Measurements from ENCODE around the gene MTG2. TPM values are rescaled to one million over a fixed set of nuclear protein-coding genes. Genes with fewer than 3 reads are reported as not detected.
A peak's percentile ranks its signal among the peaks of the same experiment; 100 is the strongest.

The MTG2 gene
- total RNA-seq, 1 experiment from 2014 or later = 33.9 TPM

GRCh38 chr20:62156254-62156556, 26.6 kb upstream of the MTG2 start:
- ATAC-seq (no peak), DNase-seq (no peak)
- TF ChIP-seq EZH2 (IDR thresholded peaks at IDR 0.05; ENCODE audit: low read length, unreplicated experiment) = no peak
- no peak for TF ChIP-seq EZH2phosphoT487 (IDR thresholded peaks at IDR 0.05; ENCODE audit: borderline replicate concordance, low read length)
- TF ChIP-seq, protein P1, sequence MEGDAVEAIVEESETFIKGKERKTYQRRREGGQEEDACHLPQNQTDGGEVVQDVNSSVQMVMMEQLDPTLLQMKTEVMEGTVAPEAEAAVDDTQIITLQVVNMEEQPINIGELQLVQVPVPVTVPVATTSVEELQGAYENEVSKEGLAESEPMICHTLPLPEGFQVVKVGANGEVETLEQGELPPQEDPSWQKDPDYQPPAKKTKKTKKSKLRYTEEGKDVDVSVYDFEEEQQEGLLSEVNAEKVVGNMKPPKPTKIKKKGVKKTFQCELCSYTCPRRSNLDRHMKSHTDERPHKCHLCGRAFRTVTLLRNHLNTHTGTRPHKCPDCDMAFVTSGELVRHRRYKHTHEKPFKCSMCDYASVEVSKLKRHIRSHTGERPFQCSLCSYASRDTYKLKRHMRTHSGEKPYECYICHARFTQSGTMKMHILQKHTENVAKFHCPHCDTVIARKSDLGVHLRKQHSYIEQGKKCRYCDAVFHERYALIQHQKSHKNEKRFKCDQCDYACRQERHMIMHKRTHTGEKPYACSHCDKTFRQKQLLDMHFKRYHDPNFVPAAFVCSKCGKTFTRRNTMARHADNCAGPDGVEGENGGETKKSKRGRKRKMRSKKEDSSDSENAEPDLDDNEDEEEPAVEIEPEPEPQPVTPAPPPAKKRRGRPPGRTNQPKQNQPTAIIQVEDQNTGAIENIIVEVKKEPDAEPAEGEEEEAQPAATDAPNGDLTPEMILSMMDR (conservative IDR thresholded peaks at IDR 0.05; ENCODE audit: low read depth, low read length) = no peak
- Histone ChIP-seq H3K9me2 (replicated peaks; ENCODE audit: low read length) (no peaks in the 10 kb centered on the region), H3K4me2 (ENCODE audit: low read length) (no peak overlapping the region), H3F3A (ENCODE audit: low read length, unreplicated experiment) (no peaks in the 10 kb centered on the region), H2AFZ (ENCODE audit: low read length) (no peak overlapping the region), H3K9ac (ENCODE audit: low read length) (no peak overlapping the region), H3K36me3 (ENCODE audit: low read depth, low read length) (peaks cover 15% of the 10 kb centered on the region), H3K27me3 (ENCODE audit: low read length) (no peaks in the 10 kb centered on the region), H3K9me3 (ENCODE audit: low read length) (no peaks in the 10 kb centered on the region), H3K79me2 (ENCODE audit: low read length) (peaks cover 78% of the 10 kb centered on the region), H4K20me1 (ENCODE audit: low read length) (peaks cover 30% of the 10 kb centered on the region), H3K4me3 (ENCODE audit: low read length) (no peak overlapping the region), H3K27ac (ENCODE audit: low read length) (no peak overlapping the region), H3K4me1 (ENCODE audit: insufficient read depth, low read length) (peaks cover 31% of the 10 kb centered on the region)
- ChIA-PET POLR2A (ENCODE audit: unreplicated experiment) (no interaction called here), CTCF (no interaction called here)
- BruUV-seq (replicated peaks) = no TSS peak
- intact Hi-C loops (cut with micrococcal nuclease) = no loop called here

GRCh38 chr20:62156592-62157386, 26.0 kb upstream of the MTG2 start:
- Histone ChIP-seq H3K9ac (ENCODE audit: low read length) (no peak overlapping the region), H2AFZ (ENCODE audit: low read length) (no peak overlapping the region), H3K4me3 (ENCODE audit: low read length) (no peak overlapping the region), H3K79me2 (ENCODE audit: low read length) (peaks cover 72% of the 10 kb centered on the region), H3K27ac (ENCODE audit: low read length) (no peak overlapping the region), H3K9me3 (ENCODE audit: low read length) (no peaks in the 10 kb centered on the region), H3K4me1 (ENCODE audit: insufficient read depth, low read length) (peaks cover 34% of the 10 kb centered on the region), H4K20me1 (ENCODE audit: low read length) (peaks cover 30% of the 10 kb centered on the region), H3K27me3 (ENCODE audit: low read length) (no peaks in the 10 kb centered on the region), H3K4me2 (ENCODE audit: low read length) (no peak overlapping the region), H3K9me2 (replicated peaks; ENCODE audit: low read length) (no peaks in the 10 kb centered on the region), H3F3A (ENCODE audit: low read length, unreplicated experiment) (no peaks in the 10 kb centered on the region), H3K36me3 (ENCODE audit: low read depth, low read length) (peaks cover 20% of the 10 kb centered on the region)
- BruUV-seq (replicated peaks) = no TSS peak
- CTCF ChIA-PET = no interaction called here
- POLR2A ChIA-PET (ENCODE audit: unreplicated experiment) = no interaction called here
- intact Hi-C loops (cut with micrococcal nuclease) = no loop called here
- no peak for ATAC-seq
- TF ChIP-seq EZH2 (IDR thresholded peaks at IDR 0.05; ENCODE audit: low read length, unreplicated experiment) = no peak
- no peak for TF ChIP-seq EZH2phosphoT487 (IDR thresholded peaks at IDR 0.05; ENCODE audit: borderline replicate concordance, low read length)
- TF ChIP-seq, protein P1 (conservative IDR thresholded peaks at IDR 0.05; ENCODE audit: low read depth, low read length) = peak; percentile 68
- DNase-seq = peak; percentile 34

DNA sequence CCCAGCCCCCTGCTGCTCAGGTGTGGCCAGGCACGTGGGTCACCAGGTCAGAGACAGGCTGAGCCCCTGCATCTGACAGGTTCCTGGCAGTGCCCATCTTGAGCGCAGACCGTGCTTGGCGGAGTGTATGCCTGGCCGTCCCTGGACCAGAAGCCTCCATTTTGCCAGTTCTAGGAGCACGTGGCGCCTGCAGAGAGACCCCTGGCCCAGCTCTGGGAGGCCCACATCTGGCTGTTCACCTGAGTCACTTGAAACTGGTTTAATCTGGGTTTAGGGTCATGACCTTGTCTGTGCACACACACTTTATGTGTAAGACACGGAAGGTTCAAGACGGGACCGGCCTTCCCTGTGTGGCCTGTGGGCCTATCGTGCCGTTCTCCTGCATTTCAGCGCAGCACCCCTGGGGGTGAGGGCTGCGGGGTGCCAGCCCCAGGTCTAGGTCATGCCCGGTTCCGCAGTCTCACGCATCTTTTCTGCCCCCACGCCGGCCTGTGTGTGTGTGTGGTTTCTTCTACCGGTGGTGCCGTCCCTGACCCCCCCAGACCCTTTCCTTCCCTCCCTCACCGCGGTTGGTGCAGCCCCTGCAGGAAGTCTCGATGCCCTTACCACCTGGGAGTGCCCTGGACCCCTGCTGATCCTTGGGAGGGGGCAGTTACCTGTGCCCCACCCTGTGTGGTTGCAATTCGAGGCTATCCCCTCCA, 25.3 kb upstream of the MTG2 start:
- Histone ChIP-seq H3K4me3 (ENCODE audit: low read length) (no peak overlapping the region), H3K4me1 (ENCODE audit: insufficient read depth, low read length) (peaks cover 34% of the 10 kb centered on the region), H3K9ac (ENCODE audit: low read length) (no peak overlapping the region), H3K9me2 (replicated peaks; ENCODE audit: low read length) (no peaks in the 10 kb centered on the region), H3K27me3 (ENCODE audit: low read length) (no peaks in the 10 kb centered on the region), H3K79me2 (ENCODE audit: low read length) (peaks cover 65% of the 10 kb centered on the region), H4K20me1 (ENCODE audit: low read length) (peaks cover 25% of the 10 kb centered on the region), H3K9me3 (ENCODE audit: low read length) (no peaks in the 10 kb centered on the region), H3K36me3 (ENCODE audit: low read depth, low read length) (peaks cover 21% of the 10 kb centered on the region), H3K27ac (ENCODE audit: low read length) (no peak overlapping the region), H3F3A (ENCODE audit: low read length, unreplicated experiment) (no peaks in the 10 kb centered on the region), H2AFZ (ENCODE audit: low read length) (no peak overlapping the region), H3K4me2 (ENCODE audit: low read length) (no peak overlapping the region)
- ATAC-seq (no peak), DNase-seq (no peak)
- ChIA-PET POLR2A (ENCODE audit: unreplicated experiment) (no interaction called here), CTCF (no interaction called here)
- BruUV-seq (replicated peaks) = no TSS peak
- TF ChIP-seq, protein P1 (conservative IDR thresholded peaks at IDR 0.05; ENCODE audit: low read depth, low read length) = no peak
- TF ChIP-seq EZH2 (IDR thresholded peaks at IDR 0.05; ENCODE audit: low read length, unreplicated experiment) (no peak), EZH2phosphoT487 (IDR thresholded peaks at IDR 0.05; ENCODE audit: borderline replicate concordance, low read length) (no peak)
- intact Hi-C loops (cut with micrococcal nuclease) = no loop called here

Measured in PC-3 (cell line).